Measurements from ENCODE around the gene SEMA5A. TPM values are rescaled to one million over a fixed set of nuclear protein-coding genes. Genes with fewer than 3 reads are reported as not detected.

SEMA5A gene, protein sequence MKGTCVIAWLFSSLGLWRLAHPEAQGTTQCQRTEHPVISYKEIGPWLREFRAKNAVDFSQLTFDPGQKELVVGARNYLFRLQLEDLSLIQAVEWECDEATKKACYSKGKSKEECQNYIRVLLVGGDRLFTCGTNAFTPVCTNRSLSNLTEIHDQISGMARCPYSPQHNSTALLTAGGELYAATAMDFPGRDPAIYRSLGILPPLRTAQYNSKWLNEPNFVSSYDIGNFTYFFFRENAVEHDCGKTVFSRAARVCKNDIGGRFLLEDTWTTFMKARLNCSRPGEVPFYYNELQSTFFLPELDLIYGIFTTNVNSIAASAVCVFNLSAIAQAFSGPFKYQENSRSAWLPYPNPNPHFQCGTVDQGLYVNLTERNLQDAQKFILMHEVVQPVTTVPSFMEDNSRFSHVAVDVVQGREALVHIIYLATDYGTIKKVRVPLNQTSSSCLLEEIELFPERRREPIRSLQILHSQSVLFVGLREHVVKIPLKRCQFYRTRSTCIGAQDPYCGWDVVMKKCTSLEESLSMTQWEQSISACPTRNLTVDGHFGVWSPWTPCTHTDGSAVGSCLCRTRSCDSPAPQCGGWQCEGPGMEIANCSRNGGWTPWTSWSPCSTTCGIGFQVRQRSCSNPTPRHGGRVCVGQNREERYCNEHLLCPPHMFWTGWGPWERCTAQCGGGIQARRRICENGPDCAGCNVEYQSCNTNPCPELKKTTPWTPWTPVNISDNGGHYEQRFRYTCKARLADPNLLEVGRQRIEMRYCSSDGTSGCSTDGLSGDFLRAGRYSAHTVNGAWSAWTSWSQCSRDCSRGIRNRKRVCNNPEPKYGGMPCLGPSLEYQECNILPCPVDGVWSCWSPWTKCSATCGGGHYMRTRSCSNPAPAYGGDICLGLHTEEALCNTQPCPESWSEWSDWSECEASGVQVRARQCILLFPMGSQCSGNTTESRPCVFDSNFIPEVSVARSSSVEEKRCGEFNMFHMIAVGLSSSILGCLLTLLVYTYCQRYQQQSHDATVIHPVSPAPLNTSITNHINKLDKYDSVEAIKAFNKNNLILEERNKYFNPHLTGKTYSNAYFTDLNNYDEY
- not detected for polyA plus RNA-seq (ENCODE audit: low read depth in 6 of 6)

DNA sequence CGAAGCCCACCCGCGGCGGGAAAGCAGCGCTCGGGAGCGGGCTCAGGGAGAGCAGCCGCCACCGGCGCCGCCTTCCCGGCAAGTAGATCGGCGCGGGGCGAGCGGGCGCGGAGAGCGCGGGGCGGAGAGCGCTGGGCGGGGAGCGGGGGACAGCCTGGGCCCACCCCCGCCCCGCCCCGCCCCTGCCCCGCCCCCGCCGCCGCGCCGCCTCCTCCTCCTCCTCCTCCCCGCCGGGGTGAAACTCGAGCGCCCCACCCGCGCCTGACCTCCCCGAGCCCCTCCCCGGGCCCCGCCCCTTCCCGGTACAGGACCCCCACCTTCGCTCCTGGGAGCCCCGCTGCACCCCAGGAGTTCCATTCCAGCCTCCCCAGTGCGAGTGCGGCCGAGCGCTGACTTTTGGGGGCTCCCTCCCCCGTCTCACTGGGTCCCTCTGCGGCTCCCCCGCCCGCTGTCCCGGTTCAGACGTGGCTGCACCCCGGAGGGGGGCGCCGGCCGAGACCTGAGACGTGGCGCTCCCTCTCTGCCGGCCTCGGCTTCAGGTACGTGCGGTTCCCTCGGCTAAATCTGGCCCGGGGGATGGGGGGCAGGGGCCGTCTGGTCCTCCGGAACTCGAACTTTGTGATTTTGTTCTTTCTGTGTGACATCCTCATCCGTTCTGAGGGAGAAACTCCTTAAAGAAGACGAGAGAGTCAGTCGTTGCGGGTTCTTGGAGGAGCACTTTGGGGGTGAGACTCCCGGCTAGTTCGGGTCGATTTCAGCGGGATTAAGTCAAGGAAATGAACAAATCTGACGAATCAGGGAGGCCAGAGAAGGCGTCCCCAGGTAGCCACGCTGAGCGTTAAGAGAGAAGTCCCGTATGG is at the start of gene SEMA5A:
Gene SEMA5A, minus strand, starts transcription at position 84 of the 860 bp plus-strand sequence. CDS start 166,129 bp downstream, outside the sequence.
- DNase-seq: no peak
- peak in 1 of 2 donors; percentile 14 for ATAC-seq (ENCODE audit: low read depth in 2 of 2)
- peak within 1 kb of the TSS in 1 of 6 donors; percentile 33 for H3K27ac Mint-ChIP-seq

GRCh38 chr5:9594913-9595312 is 49.0 kb upstream of the SEMA5A start:
- ATAC-seq (ENCODE audit: low read depth in 2 of 2): no peak
- H3K27me3 Mint-ChIP-seq: no peaks in the 10 kb centered on the region

More for the DNA sequence above, at the start of gene SEMA5A:
- Mint-ChIP-seq H3K27me3 (peaks cover 24 to 52% (median 26%) of the 10 kb centered on the region in 3 donors), H3K9me3 (peaks cover 0 to 4% (median 1%) of the 10 kb centered on the region in 7 donors), H3K4me3 (peak within 1 kb of the TSS in 6 of 8 donors; percentile 19 to 93 (median 71)), H3K36me3 (no peaks in the 10 kb centered on the region), H3K4me1 (peaks cover 4 to 17% (median 9%) of the 10 kb centered on the region in 3 donors)

DNA sequence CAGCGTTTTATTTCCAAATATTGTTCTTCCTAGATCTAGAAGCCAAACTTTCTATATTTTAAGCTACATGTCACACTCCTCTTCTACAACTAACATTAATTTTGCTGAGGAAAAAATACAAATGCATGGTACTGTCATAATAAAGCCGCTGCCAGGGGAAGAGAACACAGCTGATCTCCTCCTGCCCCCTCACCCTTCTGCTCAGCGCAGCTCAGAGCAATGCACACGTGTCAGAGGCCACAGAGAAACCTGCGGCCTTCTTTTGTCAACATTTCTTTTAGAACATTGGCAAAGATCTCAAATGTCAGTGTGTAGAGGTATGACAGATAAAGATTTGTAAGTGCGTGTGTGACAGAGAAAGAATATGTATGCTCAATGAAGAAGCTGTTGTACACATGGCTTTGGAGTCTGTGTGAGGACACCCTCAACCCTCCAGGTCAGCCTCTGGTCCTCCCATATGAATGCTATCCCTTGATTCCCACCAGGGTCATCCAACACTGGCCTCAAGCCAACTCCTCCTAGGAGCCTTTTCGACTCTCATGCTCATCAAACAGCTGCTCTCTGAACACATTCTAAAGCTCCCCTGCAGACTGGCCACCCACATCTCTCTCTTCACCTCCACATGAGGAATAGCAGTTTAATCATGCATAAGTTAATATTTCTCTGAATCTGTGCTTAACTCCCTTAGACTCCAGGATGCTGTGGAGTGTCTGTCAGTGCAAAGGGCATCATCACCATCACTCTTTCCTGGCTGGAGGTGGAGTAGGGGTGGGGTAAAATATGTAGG is 43.4 kb upstream of the SEMA5A start:
- Mint-ChIP-seq H3K4me3 (peak overlapping the region in 1 of 8 donors; percentile 22), H3K36me3 (no peaks in the 10 kb centered on the region), H3K4me1 (no peaks in the 10 kb centered on the region), H3K27me3 (no peaks in the 10 kb centered on the region), H3K27ac (no peak overlapping the region), H3K9me3 (peaks cover 0 to 11% (median 7%) of the 10 kb centered on the region in 7 donors)
- no peak for DNase-seq
- no peak for ATAC-seq (ENCODE audit: low read depth in 2 of 2)

More at GRCh38 chr5:9594913-9595312, 49.0 kb upstream of the SEMA5A start:
- Mint-ChIP-seq H3K36me3 (no peaks in the 10 kb centered on the region), H3K27ac (no peak overlapping the region), H3K9me3 (peaks cover 0 to 9% (median 1%) of the 10 kb centered on the region in 7 donors), H3K4me1 (no peaks in the 10 kb centered on the region), H3K4me3 (no peak overlapping the region)
- DNase-seq: no peak

GRCh38 chr5:9588254-9588653 is 42.4 kb upstream of the SEMA5A start:
- Mint-ChIP-seq H3K36me3 (no peaks in the 10 kb centered on the region), H3K27me3 (no peaks in the 10 kb centered on the region), H3K9me3 (peaks cover 0 to 11% (median 7%) of the 10 kb centered on the region in 7 donors), H3K4me1 (no peaks in the 10 kb centered on the region), H3K27ac (no peak overlapping the region), H3K4me3 (no peak overlapping the region)
- no peak for ATAC-seq (ENCODE audit: low read depth in 2 of 2)
- DNase-seq: no peak

- Mint-ChIP-seq H3K27ac (no peak overlapping the region), H3K36me3 (no peaks in the 10 kb centered on the region), H3K4me3 (no peak overlapping the region), H3K9me3 (peaks cover 0 to 11% (median 6%) of the 10 kb centered on the region in 7 donors), H3K4me1 (no peaks in the 10 kb centered on the region), H3K27me3 (no peaks in the 10 kb centered on the region)
- ATAC-seq (ENCODE audit: low read depth in 2 of 2) (no peak), DNase-seq (no peak)
These were observed 41.3 kb upstream of the SEMA5A start for GRCh38 chr5:9587135-9587534.

DNA sequence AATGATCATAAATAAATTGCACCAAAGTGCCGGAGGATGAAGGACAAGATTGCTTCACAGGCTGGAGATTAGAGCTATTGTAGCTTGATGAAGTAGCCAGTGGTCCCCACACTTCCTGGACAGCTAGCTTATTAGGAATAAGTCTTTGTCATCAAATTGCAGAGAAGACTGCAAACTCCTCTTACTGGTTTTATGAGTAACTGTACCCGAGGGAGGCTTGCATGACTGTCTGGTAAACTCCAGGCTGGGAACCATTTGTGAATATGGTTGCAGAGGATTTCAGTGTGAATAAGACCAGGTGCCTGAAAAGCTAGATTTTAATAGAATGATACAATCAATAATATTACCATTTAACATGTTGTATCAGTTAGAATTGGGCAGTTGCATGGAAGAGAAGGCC is 36.5 kb upstream of the SEMA5A start:
- no peaks in the 10 kb centered on the region for H3K4me1 Mint-ChIP-seq
- ATAC-seq (ENCODE audit: low read depth in 2 of 2) (no peak), DNase-seq (no peak)
- peaks cover 0 to 7% (median 0%) of the 10 kb centered on the region in 7 donors for H3K9me3 Mint-ChIP-seq
- no peak overlapping the region for H3K4me3 Mint-ChIP-seq
- peak overlapping the region in 1 of 6 donors; percentile 12 for H3K27ac Mint-ChIP-seq
- no peaks in the 10 kb centered on the region for H3K27me3 Mint-ChIP-seq
- no peaks in the 10 kb centered on the region for H3K36me3 Mint-ChIP-seq

DNA sequence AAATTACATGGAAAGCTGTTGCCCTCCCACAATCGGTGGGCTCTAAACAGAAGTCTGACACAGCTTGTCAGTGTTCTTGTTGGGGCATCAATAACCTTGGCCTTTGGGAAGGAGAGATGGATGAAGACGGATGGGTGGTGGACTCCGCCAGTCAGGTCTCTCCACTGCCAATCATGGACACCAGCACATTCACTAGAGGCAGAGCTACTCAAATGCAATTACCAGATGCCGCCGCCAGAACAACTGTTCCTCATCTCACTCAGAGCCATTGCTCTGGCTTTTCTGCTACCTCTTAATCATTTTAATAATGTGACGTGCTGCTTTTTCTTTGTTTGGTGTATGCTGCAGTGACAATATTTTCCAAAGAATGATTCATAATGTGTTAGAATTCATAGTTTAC is 27.9 kb upstream of the SEMA5A start:
- no peak overlapping the region for H3K4me3 Mint-ChIP-seq
- no peaks in the 10 kb centered on the region for H3K4me1 Mint-ChIP-seq
- no peak for ATAC-seq (ENCODE audit: low read depth in 2 of 2)
- no peaks in the 10 kb centered on the region for H3K36me3 Mint-ChIP-seq
- H3K9me3 Mint-ChIP-seq: peaks cover 0 to 20% (median 6%) of the 10 kb centered on the region in 7 donors
- no peak for DNase-seq
- H3K27me3 Mint-ChIP-seq: no peaks in the 10 kb centered on the region
- no peak overlapping the region for H3K27ac Mint-ChIP-seq

GRCh38 chr5:9572246-9572645 is 26.4 kb upstream of the SEMA5A start:
- DNase-seq (no peak), ATAC-seq (ENCODE audit: low read depth in 2 of 2) (no peak)
- Mint-ChIP-seq H3K4me1 (no peaks in the 10 kb centered on the region), H3K36me3 (no peaks in the 10 kb centered on the region), H3K4me3 (no peak overlapping the region), H3K27ac (no peak overlapping the region), H3K9me3 (peaks cover 0 to 16% (median 7%) of the 10 kb centered on the region in 7 donors), H3K27me3 (no peaks in the 10 kb centered on the region)

DNA sequence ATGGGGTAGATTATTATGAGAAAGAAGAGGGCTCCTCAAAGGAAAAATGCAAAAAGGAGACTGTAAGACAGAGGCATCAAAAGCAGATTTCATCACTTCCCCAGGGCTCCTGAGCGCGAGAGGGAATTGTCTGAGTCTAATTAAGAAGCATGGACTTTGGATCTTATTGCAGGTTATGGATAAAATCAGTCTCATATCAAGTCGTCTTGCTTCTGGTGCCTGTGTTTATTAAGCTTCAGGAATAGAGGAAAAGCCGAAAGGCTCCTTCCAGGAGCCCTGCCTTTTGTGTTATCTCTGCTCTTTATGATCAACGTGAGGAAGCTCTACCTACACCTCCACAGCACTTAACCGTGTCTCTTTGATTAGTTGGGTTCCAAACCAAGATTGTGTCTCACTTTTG is 25.0 kb upstream of the SEMA5A start:
- no peak overlapping the region for H3K4me3 Mint-ChIP-seq
- H3K4me1 Mint-ChIP-seq: no peaks in the 10 kb centered on the region
- peaks cover 0 to 16% (median 7%) of the 10 kb centered on the region in 7 donors for H3K9me3 Mint-ChIP-seq
- DNase-seq: no peak
- H3K27me3 Mint-ChIP-seq: no peaks in the 10 kb centered on the region
- H3K36me3 Mint-ChIP-seq: no peaks in the 10 kb centered on the region
- no peak for ATAC-seq (ENCODE audit: low read depth in 2 of 2)
- no peak overlapping the region for H3K27ac Mint-ChIP-seq

GRCh38 chr5:9567039-9567438 is 21.2 kb upstream of the SEMA5A start:
- Mint-ChIP-seq H3K36me3 (no peaks in the 10 kb centered on the region), H3K4me3 (no peak overlapping the region), H3K27me3 (no peaks in the 10 kb centered on the region), H3K9me3 (peaks cover 0 to 15% (median 2%) of the 10 kb centered on the region in 7 donors), H3K4me1 (no peaks in the 10 kb centered on the region), H3K27ac (no peak overlapping the region)
- DNase-seq: no peak
- no peak for ATAC-seq (ENCODE audit: low read depth in 2 of 2)

GRCh38 chr5:9564752-9565151 is 18.9 kb upstream of the SEMA5A start:
- no peaks in the 10 kb centered on the region for H3K4me1 Mint-ChIP-seq
- H3K36me3 Mint-ChIP-seq: no peaks in the 10 kb centered on the region
- no peak for ATAC-seq (ENCODE audit: low read depth in 2 of 2)
- H3K27ac Mint-ChIP-seq: no peak overlapping the region
- no peak for DNase-seq
- H3K9me3 Mint-ChIP-seq: peaks cover 0 to 17% (median 3%) of the 10 kb centered on the region in 7 donors
- no peaks in the 10 kb centered on the region for H3K27me3 Mint-ChIP-seq
- no peak overlapping the region for H3K4me3 Mint-ChIP-seq

GRCh38 chr5:9562141-9562540 is 16.3 kb upstream of the SEMA5A start:
- Mint-ChIP-seq H3K36me3 (no peaks in the 10 kb centered on the region), H3K4me1 (no peaks in the 10 kb centered on the region), H3K27me3 (no peaks in the 10 kb centered on the region), H3K9me3 (peaks cover 0 to 13% (median 0%) of the 10 kb centered on the region in 7 donors), H3K4me3 (no peak overlapping the region), H3K27ac (no peak overlapping the region)
- DNase-seq (no peak), ATAC-seq (ENCODE audit: low read depth in 2 of 2) (no peak)
